Vagina (tissue), 2 donors: Measurements from ENCODE around the gene BCR.

Experiments
- POLR2A ChIP-seq, 2 donors: fragments of 450-650 bp; IDR thresholded peaks; one replicate each; pipeline ENCODE4 v1.6.1; 2017; ENCODE audit warnings: antibody characterized with exemption in 2 of 2, mild to moderate bottlenecking in 2 of 2, moderate library complexity in 2 of 2
- POLR2AphosphoS5 ChIP-seq, 2 donors: sonication (generic); formaldehyde crosslinking; IDR thresholded peaks; one replicate each; pipeline ENCODE4 v1.9.0; 2017; ENCODE audit warnings: antibody characterized with exemption in 2 of 2, mild to moderate bottlenecking in 2 of 2, low read depth in 1 of 2; ENCODE audit not compliant: insufficient read depth in 1 of 2
- TF ChIP-seq, protein P1 (sequence below), 3 experiments: fragments of 450-650 bp in 2 of 3; fragments of 200-600 bp in 1 of 3; sonication (generic) in 1 of 3; IDR thresholded peaks; one replicate each; pipeline ENCODE4 v1.5.1; 2017 to 2019; ENCODE audit warnings: antibody characterized with exemption in 3 of 3, mild to moderate bottlenecking in 2 of 3, moderate library complexity in 2 of 3

DNA sequence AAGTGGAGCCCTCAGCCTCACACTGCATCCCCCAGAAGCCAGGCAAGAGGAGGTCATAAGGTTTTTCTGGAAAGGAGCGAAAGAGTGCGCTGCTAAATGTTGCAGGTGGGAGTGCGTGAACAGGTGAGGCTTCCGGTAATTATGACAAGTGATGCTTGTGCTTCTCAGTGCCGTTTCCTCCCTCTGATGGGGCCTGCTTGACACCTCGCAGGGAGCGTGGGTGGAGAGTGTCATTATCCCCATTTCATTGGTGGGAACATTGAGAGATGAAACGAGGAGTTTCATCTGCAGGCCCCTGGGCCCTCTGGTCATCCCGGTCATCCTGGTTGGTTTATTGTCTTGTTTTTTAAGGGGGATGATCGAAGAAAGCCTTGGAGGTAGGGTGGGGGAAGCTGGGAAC, 57.5 kb downstream of the BCR start:
- TF ChIP-seq, protein P1, sequence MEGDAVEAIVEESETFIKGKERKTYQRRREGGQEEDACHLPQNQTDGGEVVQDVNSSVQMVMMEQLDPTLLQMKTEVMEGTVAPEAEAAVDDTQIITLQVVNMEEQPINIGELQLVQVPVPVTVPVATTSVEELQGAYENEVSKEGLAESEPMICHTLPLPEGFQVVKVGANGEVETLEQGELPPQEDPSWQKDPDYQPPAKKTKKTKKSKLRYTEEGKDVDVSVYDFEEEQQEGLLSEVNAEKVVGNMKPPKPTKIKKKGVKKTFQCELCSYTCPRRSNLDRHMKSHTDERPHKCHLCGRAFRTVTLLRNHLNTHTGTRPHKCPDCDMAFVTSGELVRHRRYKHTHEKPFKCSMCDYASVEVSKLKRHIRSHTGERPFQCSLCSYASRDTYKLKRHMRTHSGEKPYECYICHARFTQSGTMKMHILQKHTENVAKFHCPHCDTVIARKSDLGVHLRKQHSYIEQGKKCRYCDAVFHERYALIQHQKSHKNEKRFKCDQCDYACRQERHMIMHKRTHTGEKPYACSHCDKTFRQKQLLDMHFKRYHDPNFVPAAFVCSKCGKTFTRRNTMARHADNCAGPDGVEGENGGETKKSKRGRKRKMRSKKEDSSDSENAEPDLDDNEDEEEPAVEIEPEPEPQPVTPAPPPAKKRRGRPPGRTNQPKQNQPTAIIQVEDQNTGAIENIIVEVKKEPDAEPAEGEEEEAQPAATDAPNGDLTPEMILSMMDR (IDR thresholded peaks at IDR 0.05), result no peak
- TF ChIP-seq POLR2AphosphoS5 (IDR thresholded peaks at IDR 0.05; ENCODE audit: insufficient read depth in 1 of 2, low read depth in 1 of 2) (no peak), POLR2A (IDR thresholded peaks at IDR 0.05) (no peak)
